ENCODE data around the gene CNDP2. TPM values are rescaled to one million over a fixed set of nuclear protein-coding genes. Genes with fewer than 3 reads are reported as not detected.

The CNDP2 gene
- total RNA-seq, 1 donor from 2014 or later: 182 TPM

DNA sequence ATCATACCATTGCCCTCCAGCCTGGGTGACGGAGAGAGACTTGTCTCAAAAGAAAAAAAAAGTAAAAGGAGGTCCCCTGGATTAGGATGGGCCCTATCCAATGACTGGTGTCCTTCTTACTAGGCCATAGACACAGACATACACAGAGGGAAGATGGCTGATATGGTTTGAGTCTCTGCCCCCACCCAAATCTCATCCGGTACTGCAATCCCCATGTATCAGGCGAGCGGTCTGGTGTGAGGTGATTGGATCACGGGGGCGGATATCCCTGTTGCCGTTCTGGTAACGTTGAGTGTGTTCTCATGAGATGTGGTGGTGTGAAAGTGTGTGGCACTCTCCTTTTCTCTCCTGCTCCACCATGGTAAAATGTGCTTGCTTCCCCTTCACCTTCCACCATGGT lies 7.8 kb upstream of the CNDP2 start:
- peaks cover 3% of the 10 kb centered on the region for H3K27me3 Mint-ChIP-seq
- no peak for DNase-seq (ENCODE audit: low spot score, unreplicated experiment)
- H3K36me3 Mint-ChIP-seq (ENCODE audit: insufficient read depth): no peaks in the 10 kb centered on the region
- TF ChIP-seq, protein P1, sequence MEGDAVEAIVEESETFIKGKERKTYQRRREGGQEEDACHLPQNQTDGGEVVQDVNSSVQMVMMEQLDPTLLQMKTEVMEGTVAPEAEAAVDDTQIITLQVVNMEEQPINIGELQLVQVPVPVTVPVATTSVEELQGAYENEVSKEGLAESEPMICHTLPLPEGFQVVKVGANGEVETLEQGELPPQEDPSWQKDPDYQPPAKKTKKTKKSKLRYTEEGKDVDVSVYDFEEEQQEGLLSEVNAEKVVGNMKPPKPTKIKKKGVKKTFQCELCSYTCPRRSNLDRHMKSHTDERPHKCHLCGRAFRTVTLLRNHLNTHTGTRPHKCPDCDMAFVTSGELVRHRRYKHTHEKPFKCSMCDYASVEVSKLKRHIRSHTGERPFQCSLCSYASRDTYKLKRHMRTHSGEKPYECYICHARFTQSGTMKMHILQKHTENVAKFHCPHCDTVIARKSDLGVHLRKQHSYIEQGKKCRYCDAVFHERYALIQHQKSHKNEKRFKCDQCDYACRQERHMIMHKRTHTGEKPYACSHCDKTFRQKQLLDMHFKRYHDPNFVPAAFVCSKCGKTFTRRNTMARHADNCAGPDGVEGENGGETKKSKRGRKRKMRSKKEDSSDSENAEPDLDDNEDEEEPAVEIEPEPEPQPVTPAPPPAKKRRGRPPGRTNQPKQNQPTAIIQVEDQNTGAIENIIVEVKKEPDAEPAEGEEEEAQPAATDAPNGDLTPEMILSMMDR (IDR thresholded peaks at IDR 0.05; ENCODE audit: unreplicated experiment): no peak
- H3K27ac Mint-ChIP-seq: no peak overlapping the region
- H3K9me3 Mint-ChIP-seq (ENCODE audit: low read depth): no peaks in the 10 kb centered on the region
- H3K4me1 Mint-ChIP-seq (ENCODE audit: low read depth): no peaks in the 10 kb centered on the region
- H3K4me3 Mint-ChIP-seq (ENCODE audit: low read depth): no peak overlapping the region

DNA sequence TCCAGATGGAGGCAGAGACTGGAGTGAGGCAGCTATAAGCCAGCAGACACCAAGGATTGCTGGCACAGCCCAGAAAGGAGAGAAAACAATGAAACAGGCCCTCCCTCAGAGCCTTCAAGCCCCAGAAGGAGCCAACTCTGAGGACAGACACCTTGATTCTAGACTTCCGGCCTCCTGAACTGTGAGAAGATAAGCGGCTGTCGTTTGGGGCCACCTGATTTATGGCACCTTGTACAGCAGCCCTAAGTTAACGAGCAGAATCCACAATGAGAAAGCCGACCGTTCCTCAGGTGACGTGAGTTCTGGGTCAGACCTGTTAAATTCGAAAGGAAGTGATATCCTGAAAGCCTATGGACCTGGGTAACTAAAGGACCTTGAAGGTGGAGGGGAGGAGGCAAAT lies 7.3 kb upstream of the CNDP2 start:
- Mint-ChIP-seq H3K4me3 (ENCODE audit: low read depth) (no peak overlapping the region), H3K9me3 (ENCODE audit: low read depth) (no peaks in the 10 kb centered on the region), H3K27ac (no peak overlapping the region), H3K27me3 (peaks cover 3% of the 10 kb centered on the region), H3K4me1 (ENCODE audit: low read depth) (no peaks in the 10 kb centered on the region), H3K36me3 (ENCODE audit: insufficient read depth) (no peaks in the 10 kb centered on the region)
- TF ChIP-seq, protein P1 (IDR thresholded peaks at IDR 0.05; ENCODE audit: unreplicated experiment): no peak
- no peak for DNase-seq (ENCODE audit: low spot score, unreplicated experiment)

GRCh38 chr18:74489676-74490075 lies 6.5 kb upstream of the CNDP2 start:
- H3K27ac Mint-ChIP-seq: no peak overlapping the region
- no peaks in the 10 kb centered on the region for H3K9me3 Mint-ChIP-seq (ENCODE audit: low read depth)
- H3K4me1 Mint-ChIP-seq (ENCODE audit: low read depth): no peaks in the 10 kb centered on the region
- H3K27me3 Mint-ChIP-seq: peaks cover 3% of the 10 kb centered on the region
- TF ChIP-seq, protein P1 (IDR thresholded peaks at IDR 0.05; ENCODE audit: unreplicated experiment): no peak
- no peaks in the 10 kb centered on the region for H3K36me3 Mint-ChIP-seq (ENCODE audit: insufficient read depth)
- DNase-seq (ENCODE audit: low spot score, unreplicated experiment): no peak
- H3K4me3 Mint-ChIP-seq (ENCODE audit: low read depth): no peak overlapping the region

- TF ChIP-seq, protein P1 (IDR thresholded peaks at IDR 0.05; ENCODE audit: unreplicated experiment): no peak
- H3K9me3 Mint-ChIP-seq (ENCODE audit: low read depth): no peaks in the 10 kb centered on the region
- H3K4me1 Mint-ChIP-seq (ENCODE audit: low read depth): peaks cover 6% of the 10 kb centered on the region
- H3K27ac Mint-ChIP-seq: no peak overlapping the region
- no peaks in the 10 kb centered on the region for H3K36me3 Mint-ChIP-seq (ENCODE audit: insufficient read depth)
- peaks cover 3% of the 10 kb centered on the region for H3K27me3 Mint-ChIP-seq
- no peak for DNase-seq (ENCODE audit: low spot score, unreplicated experiment)
- H3K4me3 Mint-ChIP-seq (ENCODE audit: low read depth): no peak overlapping the region
Measured at GRCh38 chr18:74492259-74492658, 3.9 kb upstream of the CNDP2 start.

DNA sequence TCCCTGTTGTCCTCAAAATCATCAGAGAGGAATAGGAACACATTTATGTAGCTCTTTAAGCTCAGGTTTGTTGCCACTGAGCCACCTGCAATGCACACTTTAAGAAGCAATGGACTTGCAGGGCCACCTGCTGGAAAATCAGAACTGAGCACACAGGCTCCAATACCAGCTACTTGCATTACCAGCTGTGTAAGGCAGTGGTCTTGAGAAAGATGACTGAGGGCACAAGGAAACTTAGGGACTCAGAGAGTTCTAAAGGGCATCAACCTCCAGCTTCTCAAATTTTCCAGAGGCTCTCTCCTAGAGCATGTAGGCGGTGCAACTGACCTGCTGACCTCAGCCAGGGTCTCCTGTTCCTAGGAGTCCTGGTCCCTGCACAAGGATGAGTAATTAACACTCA lies 2.5 kb upstream of the CNDP2 start:
- no peak for DNase-seq (ENCODE audit: low spot score, unreplicated experiment)
- Mint-ChIP-seq H3K4me3 (ENCODE audit: low read depth) (peak overlapping the region; percentile 0), H3K27me3 (peaks cover 3% of the 10 kb centered on the region), H3K4me1 (ENCODE audit: low read depth) (peaks cover 13% of the 10 kb centered on the region), H3K9me3 (ENCODE audit: low read depth) (no peaks in the 10 kb centered on the region), H3K27ac (no peak overlapping the region), H3K36me3 (ENCODE audit: insufficient read depth) (no peaks in the 10 kb centered on the region)
- TF ChIP-seq, protein P1 (IDR thresholded peaks at IDR 0.05; ENCODE audit: unreplicated experiment): peak; percentile 66

All from progenitor cell of endocrine pancreas (in vitro differentiated cells).